Measurements from ENCODE around the gene SDK1. TPM values are rescaled to one million over a fixed set of nuclear protein-coding genes. Genes with fewer than 3 reads are reported as not detected.

SDK1 gene
- total and polyA plus RNA-seq, 2 donors = 3.2 to 7.8 TPM

GRCh38 chr7:3349126-3349525 is 48.1 kb downstream of the SDK1 start:
- WGBS = 51% methylated on average over 2 of the region's 2 CpGs
- Histone ChIP-seq H3K4me3 (ENCODE audit: low read length in 2 of 2) (no peak overlapping the region), H3K27ac (ENCODE audit: low read depth in 1 of 2, low read length in 1 of 2) (no peak overlapping the region), H3K36me3 (ENCODE audit: control insufficient read depth in 2 of 2, insufficient read depth in 2 of 2, low read length in 1 of 2) (no peaks in the 10 kb centered on the region), H3K9me3 (ENCODE audit: control insufficient read depth in 2 of 2, insufficient read depth in 1 of 2, low read length in 1 of 2) (no peaks in the 10 kb centered on the region), H3K27me3 (ENCODE audit: control insufficient read depth in 2 of 2, insufficient read depth in 1 of 2, low read length in 1 of 2) (peaks cover 0 to 2% of the 10 kb centered on the region in 2 donors), H3K4me1 (ENCODE audit: control insufficient read depth in 2 of 2, insufficient read depth in 2 of 2, low read length in 2 of 2) (no peaks in the 10 kb centered on the region)
- no peak for DNase-seq (ENCODE audit: low read depth in 6 of 9, low spot score in 9 of 9)

- H3K27ac ChIP-seq (ENCODE audit: low read depth in 1 of 2, low read length in 1 of 2) = no peak overlapping the region
- no peaks in the 10 kb centered on the region for H3K4me1 ChIP-seq (ENCODE audit: control insufficient read depth in 2 of 2, insufficient read depth in 2 of 2, low read length in 2 of 2)
- no peaks in the 10 kb centered on the region for H3K9me3 ChIP-seq (ENCODE audit: control insufficient read depth in 2 of 2, insufficient read depth in 1 of 2, low read length in 1 of 2)
- no peak overlapping the region for H3K4me3 ChIP-seq (ENCODE audit: low read length in 2 of 2)
- 94% methylated on average over 6 of the region's 6 CpGs for WGBS
- H3K27me3 ChIP-seq (ENCODE audit: control insufficient read depth in 2 of 2, insufficient read depth in 1 of 2, low read length in 1 of 2) = peaks cover 0 to 2% of the 10 kb centered on the region in 2 donors
- no peaks in the 10 kb centered on the region for H3K36me3 ChIP-seq (ENCODE audit: control insufficient read depth in 2 of 2, insufficient read depth in 2 of 2, low read length in 1 of 2)
- no peak for DNase-seq (ENCODE audit: low read depth in 6 of 9, low spot score in 9 of 9)
Measured at GRCh38 chr7:3356173-3356572, 55.1 kb downstream of the SDK1 start.

GRCh38 chr7:3358991-3359390 is 57.9 kb downstream of the SDK1 start:
- no peaks in the 10 kb centered on the region for H3K27me3 ChIP-seq (ENCODE audit: control insufficient read depth in 2 of 2, insufficient read depth in 1 of 2, low read length in 1 of 2)
- no peak overlapping the region for H3K4me3 ChIP-seq (ENCODE audit: low read length in 2 of 2)
- no peak overlapping the region for H3K27ac ChIP-seq (ENCODE audit: low read depth in 1 of 2, low read length in 1 of 2)
- 97% methylated on average over 5 of the region's 5 CpGs for WGBS
- no peaks in the 10 kb centered on the region for H3K4me1 ChIP-seq (ENCODE audit: control insufficient read depth in 2 of 2, insufficient read depth in 2 of 2, low read length in 2 of 2)
- no peak for DNase-seq (ENCODE audit: low read depth in 6 of 9, low spot score in 9 of 9)
- H3K36me3 ChIP-seq (ENCODE audit: control insufficient read depth in 2 of 2, insufficient read depth in 2 of 2, low read length in 1 of 2) = no peaks in the 10 kb centered on the region
- H3K9me3 ChIP-seq (ENCODE audit: control insufficient read depth in 2 of 2, insufficient read depth in 1 of 2, low read length in 1 of 2) = no peaks in the 10 kb centered on the region

- H3K27me3 ChIP-seq (ENCODE audit: control insufficient read depth in 2 of 2, insufficient read depth in 1 of 2, low read length in 1 of 2) = no peaks in the 10 kb centered on the region
- H3K4me3 ChIP-seq (ENCODE audit: low read length in 2 of 2) = no peak overlapping the region
- no peak overlapping the region for H3K27ac ChIP-seq (ENCODE audit: low read depth in 1 of 2, low read length in 1 of 2)
- no peaks in the 10 kb centered on the region for H3K4me1 ChIP-seq (ENCODE audit: control insufficient read depth in 2 of 2, insufficient read depth in 2 of 2, low read length in 2 of 2)
- DNase-seq (ENCODE audit: low read depth in 6 of 9, low spot score in 9 of 9) = no peak
- H3K36me3 ChIP-seq (ENCODE audit: control insufficient read depth in 2 of 2, insufficient read depth in 2 of 2, low read length in 1 of 2) = no peaks in the 10 kb centered on the region
- 87% methylated on average over 1 of the region's 1 CpG for WGBS
- no peaks in the 10 kb centered on the region for H3K9me3 ChIP-seq (ENCODE audit: control insufficient read depth in 2 of 2, insufficient read depth in 1 of 2, low read length in 1 of 2)
Measured at GRCh38 chr7:3367261-3367660, 66.2 kb downstream of the SDK1 start.

- Histone ChIP-seq H3K4me1 (ENCODE audit: control insufficient read depth in 2 of 2, insufficient read depth in 2 of 2, low read length in 2 of 2) (no peaks in the 10 kb centered on the region), H3K4me3 (ENCODE audit: low read length in 2 of 2) (no peak overlapping the region), H3K27me3 (ENCODE audit: control insufficient read depth in 2 of 2, insufficient read depth in 1 of 2, low read length in 1 of 2) (no peaks in the 10 kb centered on the region), H3K27ac (ENCODE audit: low read depth in 1 of 2, low read length in 1 of 2) (no peak overlapping the region), H3K36me3 (ENCODE audit: control insufficient read depth in 2 of 2, insufficient read depth in 2 of 2, low read length in 1 of 2) (no peaks in the 10 kb centered on the region), H3K9me3 (ENCODE audit: control insufficient read depth in 2 of 2, insufficient read depth in 1 of 2, low read length in 1 of 2) (no peaks in the 10 kb centered on the region)
- 94% methylated on average over 9 of the region's 9 CpGs for WGBS
- DNase-seq (ENCODE audit: low read depth in 6 of 9, low spot score in 9 of 9) = no peak
Measured at GRCh38 chr7:3370068-3370830, 69.2 kb downstream of the SDK1 start.

- no peak for DNase-seq (ENCODE audit: low read depth in 6 of 9, low spot score in 9 of 9)
- H3K27ac ChIP-seq (ENCODE audit: low read depth in 1 of 2, low read length in 1 of 2) = no peak overlapping the region
- no peaks in the 10 kb centered on the region for H3K36me3 ChIP-seq (ENCODE audit: control insufficient read depth in 2 of 2, insufficient read depth in 2 of 2, low read length in 1 of 2)
- 97% methylated on average over 7 of the region's 7 CpGs for WGBS
- H3K27me3 ChIP-seq (ENCODE audit: control insufficient read depth in 2 of 2, insufficient read depth in 1 of 2, low read length in 1 of 2) = no peaks in the 10 kb centered on the region
- H3K9me3 ChIP-seq (ENCODE audit: control insufficient read depth in 2 of 2, insufficient read depth in 1 of 2, low read length in 1 of 2) = no peaks in the 10 kb centered on the region
- no peak overlapping the region for H3K4me3 ChIP-seq (ENCODE audit: low read length in 2 of 2)
- H3K4me1 ChIP-seq (ENCODE audit: control insufficient read depth in 2 of 2, insufficient read depth in 2 of 2, low read length in 2 of 2) = no peaks in the 10 kb centered on the region
Measured at GRCh38 chr7:3370921-3371320, 69.9 kb downstream of the SDK1 start.

GRCh38 chr7:3371601-3372000 is 70.5 kb downstream of the SDK1 start:
- Histone ChIP-seq H3K27me3 (ENCODE audit: control insufficient read depth in 2 of 2, insufficient read depth in 1 of 2, low read length in 1 of 2) (no peaks in the 10 kb centered on the region), H3K27ac (ENCODE audit: low read depth in 1 of 2, low read length in 1 of 2) (no peak overlapping the region), H3K4me1 (ENCODE audit: control insufficient read depth in 2 of 2, insufficient read depth in 2 of 2, low read length in 2 of 2) (no peaks in the 10 kb centered on the region), H3K9me3 (ENCODE audit: control insufficient read depth in 2 of 2, insufficient read depth in 1 of 2, low read length in 1 of 2) (no peaks in the 10 kb centered on the region), H3K4me3 (ENCODE audit: low read length in 2 of 2) (no peak overlapping the region), H3K36me3 (ENCODE audit: control insufficient read depth in 2 of 2, insufficient read depth in 2 of 2, low read length in 1 of 2) (no peaks in the 10 kb centered on the region)
- no peak for DNase-seq (ENCODE audit: low read depth in 6 of 9, low spot score in 9 of 9)
- 4% methylated on average over 4 of the region's 4 CpGs for WGBS

- Histone ChIP-seq H3K9me3 (ENCODE audit: control insufficient read depth in 2 of 2, insufficient read depth in 1 of 2, low read length in 1 of 2) (no peaks in the 10 kb centered on the region), H3K27ac (ENCODE audit: low read depth in 1 of 2, low read length in 1 of 2) (no peak overlapping the region), H3K27me3 (ENCODE audit: control insufficient read depth in 2 of 2, insufficient read depth in 1 of 2, low read length in 1 of 2) (no peaks in the 10 kb centered on the region), H3K4me1 (ENCODE audit: control insufficient read depth in 2 of 2, insufficient read depth in 2 of 2, low read length in 2 of 2) (no peaks in the 10 kb centered on the region), H3K36me3 (ENCODE audit: control insufficient read depth in 2 of 2, insufficient read depth in 2 of 2, low read length in 1 of 2) (no peaks in the 10 kb centered on the region), H3K4me3 (ENCODE audit: low read length in 2 of 2) (no peak overlapping the region)
- no peak for DNase-seq (ENCODE audit: low read depth in 6 of 9, low spot score in 9 of 9)
- 82% methylated on average over 2 of the region's 2 CpGs for WGBS
Measured at GRCh38 chr7:3374239-3374638, 73.2 kb downstream of the SDK1 start.

GRCh38 chr7:3378390-3379150 is 77.5 kb downstream of the SDK1 start:
- no peak overlapping the region for H3K27ac ChIP-seq (ENCODE audit: low read depth in 1 of 2, low read length in 1 of 2)
- no peaks in the 10 kb centered on the region for H3K4me1 ChIP-seq (ENCODE audit: control insufficient read depth in 2 of 2, insufficient read depth in 2 of 2, low read length in 2 of 2)
- 90% methylated on average over 18 of the region's 18 CpGs for WGBS
- H3K36me3 ChIP-seq (ENCODE audit: control insufficient read depth in 2 of 2, insufficient read depth in 2 of 2, low read length in 1 of 2) = no peaks in the 10 kb centered on the region
- H3K9me3 ChIP-seq (ENCODE audit: control insufficient read depth in 2 of 2, insufficient read depth in 1 of 2, low read length in 1 of 2) = no peaks in the 10 kb centered on the region
- H3K4me3 ChIP-seq (ENCODE audit: low read length in 2 of 2) = no peak overlapping the region
- no peaks in the 10 kb centered on the region for H3K27me3 ChIP-seq (ENCODE audit: control insufficient read depth in 2 of 2, insufficient read depth in 1 of 2, low read length in 1 of 2)
- DNase-seq (ENCODE audit: low read depth in 6 of 9, low spot score in 9 of 9) = no peak

Measured in thymus (tissue), 11 donors.